ENCODE data around the gene NR2F1-AS1.

Gene NR2F1-AS1

GRCh38 chr5:93609762-93610161 lies 28.7 kb upstream of the NR2F1-AS1 start:
- ATAC-seq (replicated peaks; ENCODE audit: extremely low read depth, poor library complexity, severe bottlenecking): no peak
- no peaks in the 10 kb centered on the region for H3K9me3 Mint-ChIP-seq
- no peak overlapping the region for H3K27ac Mint-ChIP-seq (ENCODE audit: low read depth)
- no peak overlapping the region for H3K4me3 Mint-ChIP-seq
- H3K36me3 Mint-ChIP-seq (ENCODE audit: insufficient read depth): peaks cover 6% of the 10 kb centered on the region
- peaks cover 26% of the 10 kb centered on the region for H3K4me1 Mint-ChIP-seq
- no peaks in the 10 kb centered on the region for H3K27me3 Mint-ChIP-seq
- DNase-seq (ENCODE audit: low spot score in 2 of 2): no peak

- DNase-seq (ENCODE audit: low spot score in 2 of 2) (no peak), ATAC-seq (replicated peaks; ENCODE audit: extremely low read depth, poor library complexity, severe bottlenecking) (no peak)
- Mint-ChIP-seq H3K4me3 (no peak overlapping the region), H3K27ac (ENCODE audit: low read depth) (no peak overlapping the region), H3K36me3 (ENCODE audit: insufficient read depth) (peaks cover 6% of the 10 kb centered on the region), H3K27me3 (no peaks in the 10 kb centered on the region), H3K4me1 (peaks cover 30% of the 10 kb centered on the region), H3K9me3 (no peaks in the 10 kb centered on the region)
These were observed 27.8 kb upstream of the NR2F1-AS1 start for GRCh38 chr5:93608855-93609254.

GRCh38 chr5:93607367-93608258 lies 26.6 kb upstream of the NR2F1-AS1 start:
- Mint-ChIP-seq H3K9me3 (no peaks in the 10 kb centered on the region), H3K27me3 (no peaks in the 10 kb centered on the region), H3K36me3 (ENCODE audit: insufficient read depth) (peaks cover 9% of the 10 kb centered on the region), H3K4me3 (no peak overlapping the region), H3K4me1 (peaks cover 27% of the 10 kb centered on the region), H3K27ac (ENCODE audit: low read depth) (no peak overlapping the region)
- ATAC-seq (replicated peaks; ENCODE audit: extremely low read depth, poor library complexity, severe bottlenecking) (peak; percentile 62), DNase-seq (ENCODE audit: low spot score in 2 of 2) (no peak)

GRCh38 chr5:93606382-93606752 lies 25.3 kb upstream of the NR2F1-AS1 start:
- DNase-seq (ENCODE audit: low spot score in 2 of 2) (no peak), ATAC-seq (replicated peaks; ENCODE audit: extremely low read depth, poor library complexity, severe bottlenecking) (no peak)
- no peak overlapping the region for H3K4me3 Mint-ChIP-seq
- no peak overlapping the region for H3K27ac Mint-ChIP-seq (ENCODE audit: low read depth)
- H3K36me3 Mint-ChIP-seq (ENCODE audit: insufficient read depth): peaks cover 5% of the 10 kb centered on the region
- no peaks in the 10 kb centered on the region for H3K9me3 Mint-ChIP-seq
- H3K27me3 Mint-ChIP-seq: no peaks in the 10 kb centered on the region
- peaks cover 15% of the 10 kb centered on the region for H3K4me1 Mint-ChIP-seq

- Mint-ChIP-seq H3K9me3 (no peaks in the 10 kb centered on the region), H3K4me3 (no peak overlapping the region), H3K4me1 (peaks cover 15% of the 10 kb centered on the region), H3K27me3 (no peaks in the 10 kb centered on the region), H3K36me3 (ENCODE audit: insufficient read depth) (peaks cover 5% of the 10 kb centered on the region), H3K27ac (ENCODE audit: low read depth) (no peak overlapping the region)
- DNase-seq (ENCODE audit: low spot score in 2 of 2) (no peak), ATAC-seq (replicated peaks; ENCODE audit: extremely low read depth, poor library complexity, severe bottlenecking) (no peak)
These were observed 23.9 kb upstream of the NR2F1-AS1 start for GRCh38 chr5:93604644-93605515.

- no peaks in the 10 kb centered on the region for H3K9me3 Mint-ChIP-seq
- H3K27me3 Mint-ChIP-seq: no peaks in the 10 kb centered on the region
- DNase-seq (ENCODE audit: low spot score in 2 of 2): no peak
- H3K36me3 Mint-ChIP-seq (ENCODE audit: insufficient read depth): peaks cover 5% of the 10 kb centered on the region
- H3K4me1 Mint-ChIP-seq: peaks cover 15% of the 10 kb centered on the region
- H3K27ac Mint-ChIP-seq (ENCODE audit: low read depth): no peak overlapping the region
- ATAC-seq (replicated peaks; ENCODE audit: extremely low read depth, poor library complexity, severe bottlenecking): no peak
- H3K4me3 Mint-ChIP-seq: no peak overlapping the region
These were observed 23.0 kb upstream of the NR2F1-AS1 start for GRCh38 chr5:93603793-93604643.

GRCh38 chr5:93603078-93603792 lies 22.2 kb upstream of the NR2F1-AS1 start:
- H3K27me3 Mint-ChIP-seq: no peaks in the 10 kb centered on the region
- H3K36me3 Mint-ChIP-seq (ENCODE audit: insufficient read depth): peaks cover 5% of the 10 kb centered on the region
- ATAC-seq (replicated peaks; ENCODE audit: extremely low read depth, poor library complexity, severe bottlenecking) (no peak), DNase-seq (ENCODE audit: low spot score in 2 of 2) (no peak)
- H3K4me3 Mint-ChIP-seq: no peak overlapping the region
- H3K27ac Mint-ChIP-seq (ENCODE audit: low read depth): no peak overlapping the region
- no peaks in the 10 kb centered on the region for H3K9me3 Mint-ChIP-seq
- H3K4me1 Mint-ChIP-seq: peaks cover 15% of the 10 kb centered on the region

GRCh38 chr5:93602241-93603077 lies 21.4 kb upstream of the NR2F1-AS1 start:
- Mint-ChIP-seq H3K9me3 (no peaks in the 10 kb centered on the region), H3K4me1 (peaks cover 9% of the 10 kb centered on the region), H3K36me3 (ENCODE audit: insufficient read depth) (peaks cover 5% of the 10 kb centered on the region), H3K27me3 (no peaks in the 10 kb centered on the region), H3K27ac (ENCODE audit: low read depth) (no peak overlapping the region), H3K4me3 (no peak overlapping the region)
- no peak for ATAC-seq (replicated peaks; ENCODE audit: extremely low read depth, poor library complexity, severe bottlenecking)
- no peak for DNase-seq (ENCODE audit: low spot score in 2 of 2)

GRCh38 chr5:93601802-93602155 lies 20.8 kb upstream of the NR2F1-AS1 start:
- DNase-seq (ENCODE audit: low spot score in 2 of 2) (no peak), ATAC-seq (replicated peaks; ENCODE audit: extremely low read depth, poor library complexity, severe bottlenecking) (no peak)
- no peaks in the 10 kb centered on the region for H3K9me3 Mint-ChIP-seq
- no peak overlapping the region for H3K4me3 Mint-ChIP-seq
- H3K36me3 Mint-ChIP-seq (ENCODE audit: insufficient read depth): peaks cover 5% of the 10 kb centered on the region
- H3K27me3 Mint-ChIP-seq: no peaks in the 10 kb centered on the region
- peaks cover 6% of the 10 kb centered on the region for H3K4me1 Mint-ChIP-seq
- H3K27ac Mint-ChIP-seq (ENCODE audit: low read depth): no peak overlapping the region

- H3K27ac Mint-ChIP-seq (ENCODE audit: low read depth): no peak overlapping the region
- no peak overlapping the region for H3K4me3 Mint-ChIP-seq
- DNase-seq (ENCODE audit: low spot score in 2 of 2) (no peak), ATAC-seq (replicated peaks; ENCODE audit: extremely low read depth, poor library complexity, severe bottlenecking) (no peak)
- no peaks in the 10 kb centered on the region for H3K9me3 Mint-ChIP-seq
- H3K27me3 Mint-ChIP-seq: no peaks in the 10 kb centered on the region
- H3K36me3 Mint-ChIP-seq (ENCODE audit: insufficient read depth): peaks cover 6% of the 10 kb centered on the region
- peaks cover 11% of the 10 kb centered on the region for H3K4me1 Mint-ChIP-seq
These were observed 20.2 kb upstream of the NR2F1-AS1 start for GRCh38 chr5:93601071-93601801.

All from central memory CD8-positive, alpha-beta T cell (primary cell).